ENCODE data around the gene KRT1. TPM values are rescaled to one million over a fixed set of nuclear protein-coding genes. Genes with fewer than 3 reads are reported as not detected.

The KRT1 gene
- total RNA-seq, 3 donors from 2014 or later (not counting 1 experiment from before 2014, with no cell fraction given), result 0.27 to 1.8 TPM; not detected in 1

DNA sequence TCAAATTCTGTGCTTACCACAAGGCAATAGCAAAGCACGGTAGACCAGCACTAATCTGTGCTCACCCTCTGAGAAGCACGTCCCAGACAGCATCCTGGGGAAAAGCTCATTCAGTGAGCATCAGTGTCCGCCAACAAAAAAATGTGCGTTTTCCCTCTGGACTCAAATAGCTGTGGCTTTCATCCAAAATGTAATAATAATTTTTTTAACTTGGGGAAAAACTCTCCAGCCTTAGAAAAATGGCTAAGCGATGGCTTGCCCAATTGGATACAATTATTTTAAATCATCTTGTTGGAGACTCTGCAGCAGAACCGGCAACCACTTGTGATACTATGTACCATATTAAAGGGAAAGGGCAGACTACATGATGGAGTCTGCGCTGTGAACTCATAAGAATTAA, 24.3 kb upstream of the KRT1 start:
- H3K27ac ChIP-seq (ENCODE audit: low read length), result no peak overlapping the region
- H3K4me1 ChIP-seq (ENCODE audit: control insufficient read depth, insufficient read depth, low read length), result no peaks in the 10 kb centered on the region
- no peak overlapping the region for H3K27ac Mint-ChIP-seq
- DNase-seq (no peak), ATAC-seq (no peak)
- peaks cover 14 to 32% of the 10 kb centered on the region in 2 donors for H3K27me3 Mint-ChIP-seq (ENCODE audit: low read depth in 2 of 2)
- TF ChIP-seq, protein P1, sequence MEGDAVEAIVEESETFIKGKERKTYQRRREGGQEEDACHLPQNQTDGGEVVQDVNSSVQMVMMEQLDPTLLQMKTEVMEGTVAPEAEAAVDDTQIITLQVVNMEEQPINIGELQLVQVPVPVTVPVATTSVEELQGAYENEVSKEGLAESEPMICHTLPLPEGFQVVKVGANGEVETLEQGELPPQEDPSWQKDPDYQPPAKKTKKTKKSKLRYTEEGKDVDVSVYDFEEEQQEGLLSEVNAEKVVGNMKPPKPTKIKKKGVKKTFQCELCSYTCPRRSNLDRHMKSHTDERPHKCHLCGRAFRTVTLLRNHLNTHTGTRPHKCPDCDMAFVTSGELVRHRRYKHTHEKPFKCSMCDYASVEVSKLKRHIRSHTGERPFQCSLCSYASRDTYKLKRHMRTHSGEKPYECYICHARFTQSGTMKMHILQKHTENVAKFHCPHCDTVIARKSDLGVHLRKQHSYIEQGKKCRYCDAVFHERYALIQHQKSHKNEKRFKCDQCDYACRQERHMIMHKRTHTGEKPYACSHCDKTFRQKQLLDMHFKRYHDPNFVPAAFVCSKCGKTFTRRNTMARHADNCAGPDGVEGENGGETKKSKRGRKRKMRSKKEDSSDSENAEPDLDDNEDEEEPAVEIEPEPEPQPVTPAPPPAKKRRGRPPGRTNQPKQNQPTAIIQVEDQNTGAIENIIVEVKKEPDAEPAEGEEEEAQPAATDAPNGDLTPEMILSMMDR (IDR thresholded peaks at IDR 0.05), result no peak
- no peaks in the 10 kb centered on the region for H3K9me3 Mint-ChIP-seq
- 87% methylated on average over 6 of the region's 7 CpGs for WGBS (ENCODE audit: insufficient coverage)
- H3K4me3 Mint-ChIP-seq, result no peak overlapping the region
- no peaks in the 10 kb centered on the region for H3K36me3 Mint-ChIP-seq
- no peak overlapping the region for H3K4me3 ChIP-seq (ENCODE audit: low read length)
- intact Hi-C loops (cut with micrococcal nuclease), result no loop called here
- H3K27me3 ChIP-seq (ENCODE audit: control insufficient read depth, insufficient read depth, low read length), result no peaks in the 10 kb centered on the region
- peaks cover 9 to 22% of the 10 kb centered on the region in 2 donors for H3K4me1 Mint-ChIP-seq
- no peaks in the 10 kb centered on the region for H3K36me3 ChIP-seq (ENCODE audit: control insufficient read depth, insufficient read depth, low read length)
- no peaks in the 10 kb centered on the region for H3K9me3 ChIP-seq (ENCODE audit: control insufficient read depth, insufficient read depth, low read length)

DNA sequence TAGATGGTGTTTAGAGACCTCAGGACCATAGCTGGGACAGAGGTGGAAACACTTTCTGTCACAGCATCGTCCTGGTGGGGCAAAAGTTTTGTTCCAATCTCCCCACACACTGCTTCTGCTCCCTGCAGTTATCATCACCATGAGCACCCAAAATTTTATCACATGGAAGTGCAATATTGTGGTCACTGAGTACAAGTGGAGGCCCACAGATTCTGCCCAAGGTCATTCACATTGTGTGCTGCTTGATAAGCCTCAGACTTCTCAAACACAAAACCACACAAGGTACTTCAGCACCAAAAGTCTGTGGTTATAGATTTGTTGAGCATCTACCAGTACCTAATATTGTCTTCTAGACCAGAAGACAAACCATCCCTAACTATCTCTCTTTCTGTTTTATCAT, 23.7 kb upstream of the KRT1 start:
- Histone ChIP-seq H3K4me3 (ENCODE audit: low read length) (no peak overlapping the region), H3K27ac (ENCODE audit: low read length) (no peak overlapping the region), H3K9me3 (ENCODE audit: control insufficient read depth, insufficient read depth, low read length) (no peaks in the 10 kb centered on the region), H3K36me3 (ENCODE audit: control insufficient read depth, insufficient read depth, low read length) (no peaks in the 10 kb centered on the region), H3K4me1 (ENCODE audit: control insufficient read depth, insufficient read depth, low read length) (no peaks in the 10 kb centered on the region), H3K27me3 (ENCODE audit: control insufficient read depth, insufficient read depth, low read length) (no peaks in the 10 kb centered on the region)
- Mint-ChIP-seq H3K36me3 (no peaks in the 10 kb centered on the region), H3K27ac (no peak overlapping the region), H3K4me3 (no peak overlapping the region), H3K4me1 (peaks cover 9 to 22% of the 10 kb centered on the region in 2 donors), H3K27me3 (ENCODE audit: low read depth in 2 of 2) (peaks cover 14 to 32% of the 10 kb centered on the region in 2 donors), H3K9me3 (no peaks in the 10 kb centered on the region)
- WGBS (ENCODE audit: insufficient coverage), result 43% methylated on average over 1 of the region's 1 CpG
- DNase-seq, result no peak
- ATAC-seq, result peak in 1 of 3 donors; percentile 67
- TF ChIP-seq, protein P1 (IDR thresholded peaks at IDR 0.05), result no peak
- intact Hi-C loops (cut with micrococcal nuclease), result no loop called here

- Mint-ChIP-seq H3K27ac (no peak within 1 kb of the TSS), H3K27me3 (ENCODE audit: low read depth in 2 of 2) (peaks cover 14 to 27% of the 10 kb centered on the region in 2 donors), H3K4me3 (no peak within 1 kb of the TSS), H3K36me3 (no peaks in the 10 kb centered on the region), H3K9me3 (no peaks in the 10 kb centered on the region), H3K4me1 (peaks cover 9 to 21% of the 10 kb centered on the region in 2 donors)
- no peak for ATAC-seq
- TF ChIP-seq, protein P1 (IDR thresholded peaks at IDR 0.05), result no peak
- H3K27ac ChIP-seq (ENCODE audit: low read length), result no peak within 1 kb of the TSS
- H3K4me1 ChIP-seq (ENCODE audit: control insufficient read depth, insufficient read depth, low read length), result no peaks in the 10 kb centered on the region
- H3K9me3 ChIP-seq (ENCODE audit: control insufficient read depth, insufficient read depth, low read length), result no peaks in the 10 kb centered on the region
- intact Hi-C loops (cut with micrococcal nuclease), result no loop called here
- no peak within 1 kb of the TSS for H3K4me3 ChIP-seq (ENCODE audit: low read length)
- 36% methylated on average over 1 of the region's 2 CpGs for WGBS (ENCODE audit: insufficient coverage)
- DNase-seq, result no peak
- no peaks in the 10 kb centered on the region for H3K36me3 ChIP-seq (ENCODE audit: control insufficient read depth, insufficient read depth, low read length)
- H3K27me3 ChIP-seq (ENCODE audit: control insufficient read depth, insufficient read depth, low read length), result no peaks in the 10 kb centered on the region
These were observed 23.2 kb upstream of the KRT1 start, which contains the start of gene KRT77 for GRCh38 chr12:52703424-52703823. TSS of gene KRT77 (minus strand) at chr12:52703524. CDS start at chr12:52703434, 90 bp downstream.

- intact Hi-C loops (cut with micrococcal nuclease), result no loop called here
- H3K4me3 ChIP-seq (ENCODE audit: low read length), result no peak overlapping the region
- Mint-ChIP-seq H3K4me3 (no peak overlapping the region), H3K9me3 (no peaks in the 10 kb centered on the region), H3K27me3 (ENCODE audit: low read depth in 2 of 2) (peaks cover 14 to 24% of the 10 kb centered on the region in 2 donors), H3K36me3 (no peaks in the 10 kb centered on the region), H3K4me1 (peaks cover 9 to 17% of the 10 kb centered on the region in 2 donors), H3K27ac (no peak overlapping the region)
- WGBS (ENCODE audit: insufficient coverage), result 83% methylated on average over 2 of the region's 2 CpGs
- TF ChIP-seq, protein P1 (IDR thresholded peaks at IDR 0.05), result no peak
- no peaks in the 10 kb centered on the region for H3K4me1 ChIP-seq (ENCODE audit: control insufficient read depth, insufficient read depth, low read length)
- H3K9me3 ChIP-seq (ENCODE audit: control insufficient read depth, insufficient read depth, low read length), result no peaks in the 10 kb centered on the region
- ATAC-seq (no peak), DNase-seq (no peak)
- H3K27me3 ChIP-seq (ENCODE audit: control insufficient read depth, insufficient read depth, low read length), result no peaks in the 10 kb centered on the region
- no peak overlapping the region for H3K27ac ChIP-seq (ENCODE audit: low read length)
- H3K36me3 ChIP-seq (ENCODE audit: control insufficient read depth, insufficient read depth, low read length), result no peaks in the 10 kb centered on the region
These were observed 22.1 kb upstream of the KRT1 start for GRCh38 chr12:52702338-52702737.
